ENCODE results near the gene HDHD5. TPM values are rescaled to one million over a fixed set of nuclear protein-coding genes. Genes with fewer than 3 reads are reported as not detected.

Gene HDHD5
- total and polyA plus RNA-seq, 4 donors: 13.2 to 46.1 (median 35.9) TPM

DNA sequence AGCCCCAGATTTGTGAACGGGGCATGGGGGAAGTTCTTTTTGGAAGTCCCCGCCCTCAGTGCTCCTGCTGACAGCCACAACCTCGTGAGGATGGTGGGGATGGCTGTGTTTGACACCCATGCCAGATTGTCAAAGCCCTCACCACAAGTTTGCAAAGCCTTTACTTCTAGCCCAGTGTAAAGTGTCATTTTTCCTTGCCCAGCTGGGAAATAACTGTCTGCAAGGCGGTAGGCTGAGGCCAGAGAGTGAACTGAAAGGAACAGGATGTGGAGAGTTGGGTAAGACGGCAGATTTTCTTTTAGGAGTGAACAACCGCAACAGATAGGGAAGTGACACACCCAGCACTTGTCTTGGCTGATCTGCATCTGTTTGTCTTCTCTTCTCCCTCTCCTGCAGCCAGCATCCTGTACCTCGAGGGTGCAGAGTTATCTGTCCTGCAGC is 60.7 kb downstream of the HDHD5 start (continued):
- TF ChIP-seq, protein P1, sequence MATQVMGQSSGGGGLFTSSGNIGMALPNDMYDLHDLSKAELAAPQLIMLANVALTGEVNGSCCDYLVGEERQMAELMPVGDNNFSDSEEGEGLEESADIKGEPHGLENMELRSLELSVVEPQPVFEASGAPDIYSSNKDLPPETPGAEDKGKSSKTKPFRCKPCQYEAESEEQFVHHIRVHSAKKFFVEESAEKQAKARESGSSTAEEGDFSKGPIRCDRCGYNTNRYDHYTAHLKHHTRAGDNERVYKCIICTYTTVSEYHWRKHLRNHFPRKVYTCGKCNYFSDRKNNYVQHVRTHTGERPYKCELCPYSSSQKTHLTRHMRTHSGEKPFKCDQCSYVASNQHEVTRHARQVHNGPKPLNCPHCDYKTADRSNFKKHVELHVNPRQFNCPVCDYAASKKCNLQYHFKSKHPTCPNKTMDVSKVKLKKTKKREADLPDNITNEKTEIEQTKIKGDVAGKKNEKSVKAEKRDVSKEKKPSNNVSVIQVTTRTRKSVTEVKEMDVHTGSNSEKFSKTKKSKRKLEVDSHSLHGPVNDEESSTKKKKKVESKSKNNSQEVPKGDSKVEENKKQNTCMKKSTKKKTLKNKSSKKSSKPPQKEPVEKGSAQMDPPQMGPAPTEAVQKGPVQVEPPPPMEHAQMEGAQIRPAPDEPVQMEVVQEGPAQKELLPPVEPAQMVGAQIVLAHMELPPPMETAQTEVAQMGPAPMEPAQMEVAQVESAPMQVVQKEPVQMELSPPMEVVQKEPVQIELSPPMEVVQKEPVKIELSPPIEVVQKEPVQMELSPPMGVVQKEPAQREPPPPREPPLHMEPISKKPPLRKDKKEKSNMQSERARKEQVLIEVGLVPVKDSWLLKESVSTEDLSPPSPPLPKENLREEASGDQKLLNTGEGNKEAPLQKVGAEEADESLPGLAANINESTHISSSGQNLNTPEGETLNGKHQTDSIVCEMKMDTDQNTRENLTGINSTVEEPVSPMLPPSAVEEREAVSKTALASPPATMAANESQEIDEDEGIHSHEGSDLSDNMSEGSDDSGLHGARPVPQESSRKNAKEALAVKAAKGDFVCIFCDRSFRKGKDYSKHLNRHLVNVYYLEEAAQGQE (IDR thresholded peaks at IDR 0.05): no peak

DNA sequence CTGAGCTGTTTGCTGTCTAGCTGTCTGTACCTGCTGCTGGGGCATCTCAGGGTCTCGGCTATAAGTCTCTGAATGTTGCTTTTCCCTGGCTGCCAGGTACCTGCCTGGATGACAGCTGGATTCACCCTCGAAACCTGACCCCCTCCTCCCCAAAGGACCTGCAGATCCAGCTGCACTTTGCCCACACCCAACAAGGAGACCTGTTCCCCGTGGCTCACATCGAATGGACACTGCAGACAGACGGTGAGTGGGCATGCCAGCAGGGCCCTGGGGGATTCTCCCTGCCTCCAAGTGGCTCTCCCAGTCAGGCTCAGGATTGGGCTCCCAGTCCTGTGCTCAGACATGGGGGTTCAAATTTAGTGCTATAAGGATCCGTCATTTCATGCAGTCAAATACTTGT is 61.4 kb downstream of the HDHD5 start:
- H3K9ac ChIP-seq (ENCODE audit: low read depth in 1 of 2, low read length in 2 of 2): no peak overlapping the region
- DNase-seq (ENCODE audit: low spot score): no peak
- peaks cover 0 to 9% (median 2%) of the 10 kb centered on the region in 4 donors for H3K4me1 ChIP-seq (ENCODE audit: control insufficient read depth in 4 of 4, insufficient read depth in 4 of 4, low read length in 3 of 4)
- WGBS: 93% methylated on average over 6 of the region's 6 CpGs
- H3K36me3 ChIP-seq (ENCODE audit: control insufficient read depth in 4 of 4, insufficient read depth in 3 of 4, low read depth in 1 of 4, low read length in 3 of 4): peaks cover 15 to 45% (median 31%) of the 10 kb centered on the region in 4 donors
- H3K4me3 ChIP-seq (ENCODE audit: low read depth in 1 of 3, low read length in 3 of 3): no peak overlapping the region
- H3K9me3 ChIP-seq (ENCODE audit: control insufficient read depth in 4 of 4, low read length in 3 of 4): no peaks in the 10 kb centered on the region
- no peaks in the 10 kb centered on the region for H3K27me3 ChIP-seq (ENCODE audit: control insufficient read depth in 4 of 4, insufficient read depth in 4 of 4, low read length in 3 of 4)
- no peak for TF ChIP-seq EGR1 (IDR thresholded peaks at IDR 0.05; ENCODE audit: low read depth in 2 of 2)
- TF ChIP-seq SP1 (IDR thresholded peaks at IDR 0.05): no peak
- TF ChIP-seq FOXA1 (IDR thresholded peaks at IDR 0.05): no peak
- TF ChIP-seq, protein P2, sequence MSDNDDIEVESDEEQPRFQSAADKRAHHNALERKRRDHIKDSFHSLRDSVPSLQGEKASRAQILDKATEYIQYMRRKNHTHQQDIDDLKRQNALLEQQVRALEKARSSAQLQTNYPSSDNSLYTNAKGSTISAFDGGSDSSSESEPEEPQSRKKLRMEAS (IDR thresholded peaks at IDR 0.05): no peak
- TF ChIP-seq YY1 (IDR thresholded peaks at IDR 0.05): no peak
- TF ChIP-seq, protein P3, sequence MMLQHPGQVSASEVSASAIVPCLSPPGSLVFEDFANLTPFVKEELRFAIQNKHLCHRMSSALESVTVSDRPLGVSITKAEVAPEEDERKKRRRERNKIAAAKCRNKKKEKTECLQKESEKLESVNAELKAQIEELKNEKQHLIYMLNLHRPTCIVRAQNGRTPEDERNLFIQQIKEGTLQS (IDR thresholded peaks at IDR 0.05): no peak
- TF ChIP-seq, protein P1 (IDR thresholded peaks at IDR 0.05): no peak
- TF ChIP-seq, protein P4, sequence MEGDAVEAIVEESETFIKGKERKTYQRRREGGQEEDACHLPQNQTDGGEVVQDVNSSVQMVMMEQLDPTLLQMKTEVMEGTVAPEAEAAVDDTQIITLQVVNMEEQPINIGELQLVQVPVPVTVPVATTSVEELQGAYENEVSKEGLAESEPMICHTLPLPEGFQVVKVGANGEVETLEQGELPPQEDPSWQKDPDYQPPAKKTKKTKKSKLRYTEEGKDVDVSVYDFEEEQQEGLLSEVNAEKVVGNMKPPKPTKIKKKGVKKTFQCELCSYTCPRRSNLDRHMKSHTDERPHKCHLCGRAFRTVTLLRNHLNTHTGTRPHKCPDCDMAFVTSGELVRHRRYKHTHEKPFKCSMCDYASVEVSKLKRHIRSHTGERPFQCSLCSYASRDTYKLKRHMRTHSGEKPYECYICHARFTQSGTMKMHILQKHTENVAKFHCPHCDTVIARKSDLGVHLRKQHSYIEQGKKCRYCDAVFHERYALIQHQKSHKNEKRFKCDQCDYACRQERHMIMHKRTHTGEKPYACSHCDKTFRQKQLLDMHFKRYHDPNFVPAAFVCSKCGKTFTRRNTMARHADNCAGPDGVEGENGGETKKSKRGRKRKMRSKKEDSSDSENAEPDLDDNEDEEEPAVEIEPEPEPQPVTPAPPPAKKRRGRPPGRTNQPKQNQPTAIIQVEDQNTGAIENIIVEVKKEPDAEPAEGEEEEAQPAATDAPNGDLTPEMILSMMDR (IDR thresholded peaks at IDR 0.05; ENCODE audit: low read depth, low read length, missing input control): no peak
- no peak for TF ChIP-seq JUND (IDR thresholded peaks at IDR 0.05)
- no peak for TF ChIP-seq NR2F2 (IDR thresholded peaks at IDR 0.05)
- no peak overlapping the region for H3K27ac ChIP-seq (ENCODE audit: low read depth in 1 of 2, low read length in 2 of 2)

DNA sequence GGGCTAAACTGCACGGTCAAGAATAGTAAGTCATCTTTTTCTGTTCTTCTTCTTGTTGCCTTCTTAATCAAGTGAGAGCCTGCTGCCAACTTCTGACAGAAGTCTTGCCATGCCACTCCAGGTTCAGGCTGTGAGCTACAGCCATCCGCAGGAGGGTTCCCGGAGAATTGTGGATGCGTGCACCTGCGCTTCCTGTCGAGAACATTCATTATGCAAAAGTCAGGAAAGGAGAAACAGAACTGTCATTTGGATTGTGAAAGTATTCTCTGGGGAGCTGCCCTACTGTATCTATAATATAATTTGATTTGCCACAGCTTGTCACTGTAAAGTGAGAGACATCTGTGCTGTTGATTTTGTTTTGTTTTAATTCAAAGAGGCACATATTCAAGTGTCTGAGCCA is 62.0 kb downstream of the HDHD5 start:
- Histone ChIP-seq H3K9me3 (ENCODE audit: control insufficient read depth in 4 of 4, low read length in 3 of 4) (no peaks in the 10 kb centered on the region), H3K4me1 (ENCODE audit: control insufficient read depth in 4 of 4, insufficient read depth in 4 of 4, low read length in 3 of 4) (peaks cover 0 to 9% (median 2%) of the 10 kb centered on the region in 4 donors), H3K36me3 (ENCODE audit: control insufficient read depth in 4 of 4, insufficient read depth in 3 of 4, low read depth in 1 of 4, low read length in 3 of 4) (peaks cover 12 to 40% (median 27%) of the 10 kb centered on the region in 4 donors), H3K27me3 (ENCODE audit: control insufficient read depth in 4 of 4, insufficient read depth in 4 of 4, low read length in 3 of 4) (no peaks in the 10 kb centered on the region), H3K27ac (ENCODE audit: low read depth in 1 of 2, low read length in 2 of 2) (no peak overlapping the region), H3K9ac (ENCODE audit: low read depth in 1 of 2, low read length in 2 of 2) (no peak overlapping the region), H3K4me3 (ENCODE audit: low read depth in 1 of 3, low read length in 3 of 3) (no peak overlapping the region)
- 90% methylated on average over 6 of the region's 6 CpGs for WGBS
- no peak for DNase-seq (ENCODE audit: low spot score)
- no peak for TF ChIP-seq SP1 (IDR thresholded peaks at IDR 0.05)
- no peak for TF ChIP-seq TAF1 (conservative IDR thresholded peaks at IDR 0.05)
- TF ChIP-seq, protein P3 (IDR thresholded peaks at IDR 0.05): no peak
- no peak for TF ChIP-seq JUND (IDR thresholded peaks at IDR 0.05)
- no peak for TF ChIP-seq EGR1 (IDR thresholded peaks at IDR 0.05; ENCODE audit: low read depth in 2 of 2)
- no peak for TF ChIP-seq RAD21 (IDR thresholded peaks at IDR 0.05)
- TF ChIP-seq FOXA1 (IDR thresholded peaks at IDR 0.05): no peak
- no peak for TF ChIP-seq FOXA2 (IDR thresholded peaks at IDR 0.05)
- TF ChIP-seq, protein P4 (IDR thresholded peaks at IDR 0.05; ENCODE audit: low read depth, low read length, missing input control): no peak
- TF ChIP-seq, protein P5, sequence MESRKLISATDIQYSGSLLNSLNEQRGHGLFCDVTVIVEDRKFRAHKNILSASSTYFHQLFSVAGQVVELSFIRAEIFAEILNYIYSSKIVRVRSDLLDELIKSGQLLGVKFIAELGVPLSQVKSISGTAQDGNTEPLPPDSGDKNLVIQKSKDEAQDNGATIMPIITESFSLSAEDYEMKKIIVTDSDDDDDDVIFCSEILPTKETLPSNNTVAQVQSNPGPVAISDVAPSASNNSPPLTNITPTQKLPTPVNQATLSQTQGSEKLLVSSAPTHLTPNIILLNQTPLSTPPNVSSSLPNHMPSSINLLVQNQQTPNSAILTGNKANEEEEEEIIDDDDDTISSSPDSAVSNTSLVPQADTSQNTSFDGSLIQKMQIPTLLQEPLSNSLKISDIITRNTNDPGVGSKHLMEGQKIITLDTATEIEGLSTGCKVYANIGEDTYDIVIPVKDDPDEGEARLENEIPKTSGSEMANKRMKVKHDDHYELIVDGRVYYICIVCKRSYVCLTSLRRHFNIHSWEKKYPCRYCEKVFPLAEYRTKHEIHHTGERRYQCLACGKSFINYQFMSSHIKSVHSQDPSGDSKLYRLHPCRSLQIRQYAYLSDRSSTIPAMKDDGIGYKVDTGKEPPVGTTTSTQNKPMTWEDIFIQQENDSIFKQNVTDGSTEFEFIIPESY (IDR thresholded peaks at IDR 0.05): no peak
- TF ChIP-seq YY1 (IDR thresholded peaks at IDR 0.05): no peak

All from liver (tissue), 9 donors.